Smooth muscle cell of bladder (primary cell): ENCODE measurements around the gene MYO10. TPM values are rescaled to one million over a fixed set of nuclear protein-coding genes. Genes with fewer than 3 reads are reported as not detected.

Experiments
- total RNA-seq: library from RNA; depleted of rRNA; stranded (reverse); fragments of >200 nt; gene quantifications from 2 replicates; pipeline ENCODE4 v1.2.3, GENCODE V29; 2014

Gene MYO10
- total RNA-seq: 61.0 and 105 TPM in 2 replicates

DNA sequence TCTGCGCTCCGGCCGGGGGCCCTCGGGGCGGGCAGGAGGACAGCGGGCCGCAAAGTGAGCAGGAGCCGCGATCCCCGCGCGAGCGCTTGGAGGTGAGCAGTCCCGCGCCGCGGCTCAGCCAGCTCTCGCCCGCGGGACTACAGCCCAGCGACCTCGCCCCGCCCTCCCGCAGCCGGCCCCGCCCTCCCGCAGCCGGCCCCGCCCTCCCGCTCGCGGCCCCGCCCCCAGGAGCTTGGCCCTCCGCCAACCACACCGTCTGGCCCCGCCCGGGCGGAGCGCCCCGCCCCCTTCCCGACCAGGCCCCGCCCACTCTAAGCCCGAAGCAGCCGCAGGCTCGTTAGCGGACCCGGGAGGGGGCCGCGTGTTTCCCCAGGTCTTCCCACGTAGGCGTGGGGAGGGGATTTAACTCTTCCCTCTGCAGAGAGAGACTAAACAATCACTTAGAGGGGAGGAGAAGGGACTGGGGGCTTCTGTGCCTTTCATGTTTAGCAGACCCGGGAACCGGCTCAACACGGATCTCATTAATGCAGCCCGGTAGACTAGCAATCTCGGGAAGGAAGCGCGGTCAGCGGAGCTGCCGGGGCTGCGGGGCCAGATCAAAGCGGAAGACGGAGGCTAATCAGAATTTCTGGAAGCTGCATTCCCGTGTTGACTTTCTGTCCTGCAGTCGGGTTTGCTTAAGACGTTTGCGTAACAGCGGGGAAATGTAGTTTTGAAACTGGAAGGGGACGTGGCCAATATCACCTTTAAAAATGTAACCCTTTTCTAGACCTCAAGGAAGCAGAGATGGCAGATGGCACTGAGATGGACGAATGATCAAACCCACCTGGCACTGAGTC is at the start of gene MYO10:
TSS of gene MYO10 (minus strand) at position 139 of the 839 bp plus-strand sequence. CDS start 480 bp downstream, outside the sequence.

DNA sequence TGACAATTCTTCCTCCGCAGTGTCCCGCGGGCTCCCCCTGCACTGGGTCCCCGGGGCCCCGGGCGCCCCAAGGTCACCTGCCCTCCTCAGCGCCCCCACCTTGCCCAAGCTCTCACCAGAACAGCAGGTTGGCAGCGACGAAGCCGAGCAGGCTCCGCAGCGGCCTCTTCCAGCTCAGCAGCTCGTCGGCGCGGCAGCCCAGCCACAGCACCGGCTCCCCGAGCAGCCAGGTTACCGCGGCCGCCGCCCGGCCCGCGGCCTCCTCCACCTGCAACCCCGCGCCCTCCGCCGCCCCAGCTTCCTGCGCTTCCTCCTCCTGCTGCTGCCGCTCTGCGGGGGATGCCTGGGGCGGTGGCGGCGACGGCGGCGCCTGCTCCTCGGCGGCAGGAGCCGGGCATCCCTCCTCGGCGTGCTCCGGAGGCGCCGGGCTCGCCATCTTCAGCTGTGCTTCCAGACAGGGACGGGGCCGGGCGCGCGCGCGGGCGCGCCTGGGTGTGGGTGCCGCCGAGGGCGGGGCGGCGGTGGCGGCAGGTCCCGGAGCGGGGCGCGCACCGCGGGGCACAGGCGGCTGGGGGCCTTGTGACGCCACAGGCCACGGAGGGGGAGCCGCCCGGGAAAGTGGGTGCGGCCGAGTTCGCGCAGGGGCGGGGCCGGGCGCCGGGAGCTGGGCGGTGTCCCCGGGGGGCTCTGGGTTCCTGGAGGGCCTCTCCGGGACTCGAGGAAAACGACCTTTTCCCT is 319.4 kb downstream of the MYO10 start, which contains the start of gene RETREG1:
TSS of gene RETREG1 (minus strand) at position 462 of the 738 bp plus-strand sequence. CDS start at position 436, 26 bp downstream.

